SJCRH30 (cell line): ENCODE results near the gene MRGPRX4. TPM values are rescaled to one million over a fixed set of nuclear protein-coding genes. Genes with fewer than 3 reads are reported as not detected.
"Not testable (repeated sequence)": the region's sequence is repeated elsewhere in the genome, so short reads cannot be mapped to it uniquely, and the experiment has no call there.

Experiments used
- DNase-seq, 2 experiments: peaks; one replicate each; pipeline ENCODE4 v3.0.0-alpha.2; 2015 to 2020
- H3K27ac ChIP-seq: fragments of 250-450 bp; sonication (Bioruptor Pico); 2 replicates; pipeline ENCODE4 v1.5.1; 2020; ENCODE audit warnings: mild to moderate bottlenecking, moderate library complexity
- H3K27me3 ChIP-seq: fragments of 250-450 bp; sonication (Bioruptor Pico); 2 replicates; pipeline ENCODE4 v1.5.1; 2020; ENCODE audit warnings: mild to moderate bottlenecking, moderate library complexity
- H3K36me3 ChIP-seq: fragments of 250-450 bp; sonication (Bioruptor Pico); 2 replicates; pipeline ENCODE4 v1.5.1; 2020; ENCODE audit warnings: mild to moderate bottlenecking, moderate library complexity
- H3K4me1 ChIP-seq: fragments of 250-450 bp; sonication (Bioruptor Pico); 2 replicates; pipeline ENCODE4 v1.5.1; 2020; ENCODE audit warnings: mild to moderate bottlenecking, moderate library complexity
- H3K4me3 ChIP-seq: fragments of 250-450 bp; sonication (Bioruptor Pico); 2 replicates; pipeline ENCODE4 v1.5.1; 2020; ENCODE audit warnings: mild to moderate bottlenecking, moderate library complexity
- H3K9me3 ChIP-seq: fragments of 250-450 bp; sonication (Bioruptor Pico); replicated peaks from 2 replicates; pipeline ENCODE4 v1.5.1; 2020; ENCODE audit warnings: mild to moderate bottlenecking, moderate library complexity
- total RNA-seq: library from RNA; depleted of rRNA; stranded (reverse); fragments of >200 nt; shearing (Covaris generic); gene quantifications from 2 replicates; pipeline ENCODE4 v1.2.3, GENCODE V29; 2014; rRNA removed

The MRGPRX4 gene
- total RNA-seq, 1 experiment from 2014 or later, result not detected

GRCh38 chr11:18189476-18190245, 17.0 kb downstream of the MRGPRX4 start:
- H3K9me3 ChIP-seq, H3K27me3 ChIP-seq, DNase-seq, H3K4me3 ChIP-seq, H3K27ac ChIP-seq, H3K36me3 ChIP-seq, H3K4me1 ChIP-seq: not testable (repeated sequence)

- no peaks in the 10 kb centered on the region for H3K4me1 ChIP-seq
- peaks cover 5% of the 10 kb centered on the region; the same call in 1 of the 2 replicates for H3K27me3 ChIP-seq
- no peak overlapping the region for H3K4me3 ChIP-seq
- H3K9me3 ChIP-seq, result no peaks in the 10 kb centered on the region
- DNase-seq, result no peak
- no peak overlapping the region for H3K27ac ChIP-seq
- H3K36me3 ChIP-seq, result 0 out of 2 replicates have a peak, but pooled peaks cover 2% of the 10 kb centered on the region
Measured at GRCh38 chr11:18191376-18191775, 18.7 kb downstream of the MRGPRX4 start.

- H3K4me3 ChIP-seq, result no peak overlapping the region
- no peaks in the 10 kb centered on the region for H3K4me1 ChIP-seq
- DNase-seq, result no peak
- H3K9me3 ChIP-seq, result no peaks in the 10 kb centered on the region
- H3K27me3 ChIP-seq, result peaks cover 11% of the 10 kb centered on the region
- H3K27ac ChIP-seq, result no peak overlapping the region
- H3K36me3 ChIP-seq, result no peaks in the 10 kb centered on the region
Measured at GRCh38 chr11:18193010-18193409, 20.4 kb downstream of the MRGPRX4 start.

GRCh38 chr11:18196532-18196931, 23.9 kb downstream of the MRGPRX4 start:
- Histone ChIP-seq H3K4me3 (no peak overlapping the region), H3K27ac (no peak overlapping the region), H3K9me3 (no peaks in the 10 kb centered on the region), H3K27me3 (peaks cover 11% of the 10 kb centered on the region), H3K4me1 (no peaks in the 10 kb centered on the region), H3K36me3 (no peaks in the 10 kb centered on the region)
- DNase-seq, result no peak

GRCh38 chr11:18197738-18198137, 25.1 kb downstream of the MRGPRX4 start:
- not testable (repeated sequence) for H3K4me3 ChIP-seq, H3K36me3 ChIP-seq, H3K4me1 ChIP-seq, H3K27me3 ChIP-seq, H3K9me3 ChIP-seq, DNase-seq, H3K27ac ChIP-seq

GRCh38 chr11:18203723-18204122, 31.1 kb downstream of the MRGPRX4 start:
- H3K9me3 ChIP-seq, result no peaks in the 10 kb centered on the region
- no peaks in the 10 kb centered on the region; the same call in 1 of the 2 replicates for H3K27me3 ChIP-seq
- H3K27ac ChIP-seq, result no peak overlapping the region
- H3K4me3 ChIP-seq, result no peak overlapping the region
- DNase-seq, result peak; percentile 30 to 59
- H3K36me3 ChIP-seq, result no peaks in the 10 kb centered on the region
- H3K4me1 ChIP-seq, result no peaks in the 10 kb centered on the region

GRCh38 chr11:18204220-18204619, 31.6 kb downstream of the MRGPRX4 start:
- DNase-seq, result no peak
- Histone ChIP-seq H3K27me3 (no peaks in the 10 kb centered on the region; the same call in 1 of the 2 replicates), H3K36me3 (no peaks in the 10 kb centered on the region), H3K4me3 (no peak overlapping the region), H3K9me3 (no peaks in the 10 kb centered on the region), H3K4me1 (no peaks in the 10 kb centered on the region), H3K27ac (no peak overlapping the region)

GRCh38 chr11:18204771-18205170, 32.1 kb downstream of the MRGPRX4 start:
- Histone ChIP-seq H3K4me3 (no peak overlapping the region), H3K27me3 (no peaks in the 10 kb centered on the region; the same call in 1 of the 2 replicates), H3K9me3 (no peaks in the 10 kb centered on the region), H3K36me3 (no peaks in the 10 kb centered on the region), H3K27ac (no peak overlapping the region), H3K4me1 (no peaks in the 10 kb centered on the region)
- DNase-seq, result no peak

- Histone ChIP-seq H3K27ac (no peak overlapping the region), H3K4me3 (no peak overlapping the region), H3K4me1 (no peaks in the 10 kb centered on the region), H3K36me3 (no peaks in the 10 kb centered on the region), H3K27me3 (peaks cover 6% of the 10 kb centered on the region), H3K9me3 (no peaks in the 10 kb centered on the region)
- DNase-seq, result no peak
Measured at GRCh38 chr11:18209058-18209457, 36.4 kb downstream of the MRGPRX4 start.

- H3K9me3 ChIP-seq, result no peaks in the 10 kb centered on the region
- H3K4me1 ChIP-seq, result no peaks in the 10 kb centered on the region
- H3K4me3 ChIP-seq, result no peak overlapping the region
- H3K27me3 ChIP-seq, result peaks cover 5% of the 10 kb centered on the region; the same call in 1 of the 2 replicates
- no peak overlapping the region for H3K27ac ChIP-seq
- no peaks in the 10 kb centered on the region for H3K36me3 ChIP-seq
- DNase-seq, result no peak
Measured at GRCh38 chr11:18221274-18221876, 48.7 kb downstream of the MRGPRX4 start.

GRCh38 chr11:18222814-18223421, 50.3 kb downstream of the MRGPRX4 start:
- Histone ChIP-seq H3K9me3 (no peaks in the 10 kb centered on the region), H3K4me1 (no peaks in the 10 kb centered on the region), H3K27me3 (no peaks in the 10 kb centered on the region), H3K4me3 (no peak overlapping the region), H3K27ac (no peak overlapping the region), H3K36me3 (no peaks in the 10 kb centered on the region)
- DNase-seq, result no peak

Other genes starting within 250 kb of the MRGPRX4 start
- 13.2 and 27.5 TPM in 2 replicates for gene SERGEF, start 159.8 kb upstream of the MRGPRX4 start, total RNA-seq
- 0.08 and 0.13 TPM in 2 replicates for gene TPH1, start 126.6 kb upstream of the MRGPRX4 start, total RNA-seq
- gene SAAL1, start 66.8 kb upstream of the MRGPRX4 start, total RNA-seq, result 64.9 and 65.1 TPM in 2 replicates
- gene MRGPRX3, start 40.3 kb upstream of the MRGPRX4 start, total RNA-seq, result not detected in 2 replicates
- gene SAA4, start 64.0 kb downstream of the MRGPRX4 start, total RNA-seq, result not detected in 2 replicates
- not detected in 2 replicates for gene SAA2, start 75.8 kb downstream of the MRGPRX4 start, total RNA-seq
- gene SAA1, start 93.4 kb downstream of the MRGPRX4 start, total RNA-seq, result not detected in 2 replicates
- 36.9 and 40.5 TPM in 2 replicates for gene HPS5, start 149.3 kb downstream of the MRGPRX4 start, total RNA-seq
- gene GTF2H1, start 149.7 kb downstream of the MRGPRX4 start, total RNA-seq, result 72.9 and 85.2 TPM in 2 replicates
- gene LDHA, start 221.7 kb downstream of the MRGPRX4 start, total RNA-seq, result 1,245 and 1,269 TPM in 2 replicates
- not detected in 2 replicates for gene LDHC, start 239.5 kb downstream of the MRGPRX4 start, total RNA-seq